Amygdala (tissue), 56 donors: ENCODE measurements around the gene PCDH9.
"Not testable (repeated sequence)": the region's sequence is repeated elsewhere in the genome, so short reads cannot be mapped to it uniquely, and the experiment has no call there.

Source experiments
- DNase-seq, 56 donors: peaks; one replicate each; lab custom pipeline; 2025; lab: John Stamatoyannopoulos, UW

Gene PCDH9

DNA sequence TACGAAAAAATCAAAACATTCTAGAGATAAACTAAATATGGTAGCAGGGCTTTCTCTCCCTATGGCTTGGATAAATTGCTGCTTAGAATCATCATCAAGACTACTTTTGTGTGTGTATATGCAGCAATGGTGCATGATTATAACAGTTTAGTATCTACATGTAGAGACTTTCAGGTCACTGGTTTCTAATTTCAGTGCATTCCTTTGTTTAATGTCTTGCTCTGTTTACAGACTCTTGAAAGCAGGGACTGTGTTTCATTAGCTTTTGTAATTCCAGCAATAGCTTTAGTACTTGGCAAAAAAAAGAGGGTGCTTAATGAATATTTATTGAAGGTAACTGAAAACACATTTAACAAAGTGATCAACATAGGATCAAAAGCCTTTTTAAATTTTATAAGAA, 420.7 kb downstream of the PCDH9 start:
- no peak for DNase-seq

DNA sequence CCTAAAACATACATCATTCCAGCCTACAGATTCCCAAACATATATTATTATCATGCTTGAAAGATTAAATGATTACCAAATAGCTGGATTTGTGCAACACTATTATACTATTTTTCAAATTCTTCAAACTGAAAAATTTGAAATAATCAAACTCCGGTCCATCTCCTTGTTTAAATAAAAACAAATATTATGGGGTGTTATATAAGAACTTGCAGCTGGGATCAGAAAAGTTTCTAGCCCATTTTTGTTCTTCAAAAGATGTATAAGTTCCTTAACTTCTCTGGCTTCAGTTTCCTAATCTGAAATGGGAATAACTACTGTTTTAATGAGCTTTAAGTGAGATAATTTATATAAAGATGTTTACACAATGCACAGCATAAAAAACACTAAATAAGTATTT, 422.9 kb downstream of the PCDH9 start:
- DNase-seq = no peak

DNA sequence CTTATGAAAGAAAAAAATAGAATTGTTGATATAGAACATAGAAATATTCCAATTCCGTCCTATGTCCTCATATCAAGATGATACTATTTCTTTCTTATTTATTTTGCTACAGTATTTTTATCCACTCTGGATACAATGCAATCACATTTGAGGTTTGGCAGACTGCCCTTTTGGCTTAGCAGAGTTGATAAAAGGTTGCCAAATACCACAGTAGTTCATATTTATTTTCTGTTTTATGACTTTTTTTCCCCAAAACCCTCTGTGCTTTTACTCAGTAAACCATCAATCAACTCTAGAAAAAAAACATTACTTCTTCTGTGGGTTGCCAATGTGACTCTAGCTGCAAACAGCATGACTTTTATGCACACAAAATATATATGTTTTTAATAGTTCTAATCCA, 424.5 kb downstream of the PCDH9 start:
- DNase-seq = peak in 1 of 56 donors; percentile 4

DNA sequence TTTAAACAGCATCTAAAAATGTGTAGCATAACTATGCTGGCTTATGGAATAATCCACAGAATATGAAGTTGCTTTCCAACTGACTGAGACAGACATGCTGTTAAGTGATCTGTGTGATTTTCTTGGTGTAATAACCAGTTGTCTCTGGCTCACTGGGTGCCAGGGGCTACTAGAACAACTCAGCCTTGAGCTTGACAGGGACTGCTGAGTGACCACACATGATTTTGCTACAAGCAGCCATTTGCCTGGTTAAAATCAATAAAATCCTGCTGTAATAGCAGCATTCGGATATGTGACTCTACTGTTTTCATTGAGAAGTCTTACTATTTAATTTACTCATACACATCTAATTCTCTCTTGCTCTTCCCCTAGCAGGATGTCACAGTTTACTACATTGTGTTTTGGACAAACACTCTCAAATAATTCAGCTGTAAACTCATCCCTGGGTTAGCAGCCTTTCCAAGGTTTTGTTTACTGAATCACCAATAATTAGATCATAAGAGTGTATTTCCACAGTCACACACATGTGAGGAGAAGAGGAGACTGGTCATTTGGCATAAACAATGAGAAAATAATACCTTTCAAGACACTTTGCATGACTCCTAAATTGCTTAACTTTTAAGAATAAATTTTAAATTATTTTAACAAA, 426.2 kb downstream of the PCDH9 start:
- DNase-seq = peak in 2 of 56 donors; percentile 1 to 8

DNA sequence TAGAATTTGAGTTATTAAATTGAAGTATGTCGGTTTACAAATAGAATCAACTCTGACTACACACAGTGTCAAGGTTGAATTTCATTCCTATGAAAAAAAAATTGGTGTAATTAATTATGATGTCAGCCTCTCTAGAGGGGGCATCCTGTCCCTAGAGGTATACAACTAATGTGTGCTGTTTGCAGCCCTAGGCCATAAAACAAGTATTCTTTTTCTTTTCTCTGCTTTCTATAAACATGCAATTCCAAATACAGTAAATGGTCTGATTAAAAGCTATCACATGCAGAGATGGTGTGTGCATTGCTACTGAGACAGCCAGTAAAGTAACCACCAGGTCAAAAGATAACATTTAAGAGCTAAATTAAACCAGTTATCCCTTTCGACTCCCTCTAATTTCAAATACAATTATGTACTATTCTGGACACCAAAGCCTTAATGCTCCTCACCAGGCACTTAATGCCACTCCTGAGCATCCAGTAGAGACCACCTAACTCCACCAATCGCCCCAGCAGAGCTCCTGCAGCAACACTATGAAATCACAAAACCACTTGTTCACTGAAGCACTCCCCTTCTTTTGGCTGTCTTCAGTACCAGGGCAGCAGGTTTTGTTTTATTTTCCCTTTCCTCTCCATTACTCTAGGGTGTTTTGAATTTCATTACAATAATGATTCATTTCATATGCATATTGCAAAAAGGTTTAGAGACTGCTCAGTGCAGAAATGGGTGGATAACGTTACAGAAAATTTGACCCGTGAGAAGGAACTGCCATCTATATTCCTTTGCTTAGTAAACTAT, 426.9 kb downstream of the PCDH9 start:
- no peak for DNase-seq

DNA sequence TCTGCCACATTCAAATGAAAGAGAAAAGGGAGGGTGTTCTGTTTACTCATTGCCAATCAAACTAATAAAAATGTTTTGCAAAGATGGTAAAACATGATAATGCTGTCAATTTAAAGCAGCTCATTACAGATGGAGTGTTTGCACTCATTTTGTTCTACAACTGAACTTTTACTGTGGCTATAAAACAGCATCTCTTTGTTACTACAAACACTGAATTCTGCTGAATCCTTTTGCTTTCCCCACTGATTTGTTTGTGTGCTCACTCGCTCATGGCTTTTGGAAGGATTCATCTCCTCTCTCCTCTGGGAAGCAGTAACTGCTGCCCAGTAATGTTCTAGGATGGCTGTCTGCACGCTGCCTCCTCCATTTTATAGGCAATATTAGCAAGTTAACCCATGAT, 434.5 kb downstream of the PCDH9 start:
- DNase-seq = peak in 10 of 56 donors; percentile 2 to 59 (median 30)

DNA sequence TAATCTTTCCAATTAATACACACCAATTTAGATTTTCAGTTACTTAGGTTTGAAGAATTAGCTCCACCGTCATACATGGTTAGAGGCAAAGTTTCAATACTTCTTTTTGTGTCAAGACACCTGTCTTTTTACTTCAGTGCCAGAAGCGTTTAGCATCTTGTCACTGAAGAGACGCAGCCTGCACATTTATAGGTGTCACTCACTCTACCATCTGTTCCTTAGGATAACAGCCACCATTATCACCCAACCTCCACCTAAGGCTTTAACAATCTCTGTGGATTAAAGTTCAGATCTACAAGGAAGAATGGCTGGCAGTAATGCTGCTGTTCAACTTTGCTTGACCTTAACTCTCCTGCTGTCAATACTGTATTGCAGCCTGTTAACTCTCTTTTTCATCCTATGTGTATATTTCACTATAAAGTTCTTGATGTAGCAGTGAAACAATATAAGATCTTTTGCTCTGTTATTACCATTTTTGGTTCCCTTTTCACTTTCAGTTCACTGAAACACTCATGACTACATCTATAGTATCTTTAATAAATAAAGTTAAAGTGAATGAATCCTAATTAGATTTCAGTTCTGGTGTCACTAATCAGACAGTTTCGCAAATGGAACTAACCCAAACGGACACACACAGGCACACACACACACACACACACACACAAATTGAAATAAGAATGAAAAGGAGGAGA, 435.6 kb downstream of the PCDH9 start:
- DNase-seq = no peak

DNA sequence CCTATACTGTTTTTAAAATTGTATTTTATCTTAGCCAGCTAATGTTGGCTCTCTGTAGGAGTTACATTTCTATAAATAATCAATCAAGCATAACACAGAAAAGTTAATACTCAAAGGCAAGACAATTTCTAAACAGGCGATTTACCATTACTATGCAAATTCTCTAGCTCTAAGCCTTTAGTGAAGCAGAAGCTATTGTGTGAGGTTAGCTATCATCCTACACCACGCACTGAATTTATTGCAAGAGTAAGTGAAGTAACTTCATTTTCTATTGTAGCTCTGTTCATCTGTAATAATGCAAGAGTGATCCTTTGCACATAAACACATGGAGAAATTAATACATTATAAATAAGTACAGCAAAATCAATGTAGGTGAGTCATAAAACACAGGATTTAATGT, 439.3 kb downstream of the PCDH9 start:
- DNase-seq = no peak

DNA sequence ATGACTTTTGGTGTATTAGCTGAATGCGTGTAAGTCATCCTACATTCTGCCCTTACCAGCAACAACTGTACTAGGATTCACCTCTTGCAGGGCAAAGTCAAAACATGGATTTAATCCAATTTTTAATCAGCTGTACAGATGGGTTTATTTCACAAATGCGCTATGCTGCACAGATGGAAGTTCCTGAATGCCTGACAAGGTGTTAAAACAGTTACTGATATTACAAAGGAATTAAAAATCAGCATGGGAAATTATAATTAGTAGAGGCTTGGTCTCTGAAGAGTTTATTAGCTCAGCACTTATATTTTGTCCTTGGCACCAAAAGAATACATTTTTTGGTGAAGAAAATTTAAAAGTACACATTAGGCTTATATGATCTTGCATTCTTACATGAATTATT, 448.9 kb downstream of the PCDH9 start:
- no peak for DNase-seq

DNA sequence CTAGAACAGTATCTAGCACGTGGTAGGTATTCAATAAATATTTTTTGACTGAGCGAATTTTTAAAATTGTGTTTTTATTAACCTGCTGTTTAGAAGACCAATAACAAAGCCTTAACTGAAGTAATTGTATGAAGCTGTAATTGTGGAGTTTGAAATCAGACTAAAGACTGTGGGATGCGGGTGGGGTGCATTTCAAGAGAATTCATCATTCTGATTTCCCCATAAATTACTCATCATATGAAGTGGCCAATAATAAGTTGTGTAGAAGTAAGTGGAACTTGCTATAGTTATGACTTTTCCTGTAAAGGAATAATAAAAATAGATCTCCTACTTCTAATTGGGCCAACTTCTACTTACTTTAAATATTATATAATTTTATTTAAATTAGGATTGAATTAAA, 449.3 kb downstream of the PCDH9 start:
- no peak for DNase-seq

DNA sequence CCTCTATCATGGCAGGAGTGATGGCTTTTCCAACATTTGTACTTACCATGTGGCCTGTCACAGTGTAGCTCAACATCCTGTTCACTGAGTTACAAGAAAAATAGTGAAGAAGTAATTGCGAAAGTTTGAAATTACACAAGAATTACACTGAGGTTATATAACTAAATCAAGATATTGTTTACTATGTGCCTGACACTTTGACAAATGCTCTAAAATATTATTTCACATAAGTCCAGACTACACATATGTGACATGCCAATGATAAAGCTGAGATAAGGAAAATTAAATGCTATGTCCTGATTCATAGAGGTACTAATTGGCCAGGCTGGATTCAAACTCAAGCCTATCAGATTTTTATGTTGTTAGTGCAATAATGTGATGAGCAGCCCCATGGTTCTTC, 451.7 kb downstream of the PCDH9 start:
- no peak for DNase-seq

DNA sequence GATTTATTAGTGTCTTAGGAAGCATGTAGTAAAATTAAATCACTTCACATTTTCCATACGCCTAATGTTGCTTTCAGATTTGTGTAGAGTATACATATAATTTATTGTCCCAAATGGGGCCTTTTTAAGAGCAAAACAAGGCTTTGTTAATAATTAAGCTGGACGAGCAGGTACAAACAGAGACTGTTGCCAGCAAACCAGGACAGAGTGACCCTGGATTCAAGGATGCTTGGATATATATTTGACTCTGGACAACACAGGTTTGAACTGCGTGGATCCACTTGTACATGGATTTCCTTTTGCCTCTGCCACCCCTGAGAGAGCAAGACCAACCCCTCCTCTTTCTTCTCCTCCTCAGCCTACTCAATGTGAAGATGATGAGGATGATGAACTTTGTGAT, 454.9 kb downstream of the PCDH9 start:
- no peak for DNase-seq

DNA sequence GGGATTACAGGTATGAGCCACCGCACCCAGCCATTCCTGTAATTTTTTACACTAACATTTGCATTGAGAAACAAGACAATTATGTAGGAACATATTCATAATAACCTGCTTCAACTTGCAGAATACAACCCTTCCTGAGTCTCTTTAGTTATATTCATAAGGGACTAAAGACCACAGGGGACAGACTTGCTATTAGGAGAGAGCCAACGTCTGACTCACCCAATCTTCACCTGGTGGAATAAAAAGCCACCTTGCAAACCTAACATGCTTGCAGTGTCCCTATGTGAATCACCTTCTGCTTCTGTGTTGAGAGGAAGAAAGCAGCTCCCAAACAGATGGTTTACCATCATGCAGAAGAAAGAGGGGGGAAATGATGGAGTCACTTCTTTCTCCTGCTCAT, 456.1 kb downstream of the PCDH9 start:
- DNase-seq = no peak

DNA sequence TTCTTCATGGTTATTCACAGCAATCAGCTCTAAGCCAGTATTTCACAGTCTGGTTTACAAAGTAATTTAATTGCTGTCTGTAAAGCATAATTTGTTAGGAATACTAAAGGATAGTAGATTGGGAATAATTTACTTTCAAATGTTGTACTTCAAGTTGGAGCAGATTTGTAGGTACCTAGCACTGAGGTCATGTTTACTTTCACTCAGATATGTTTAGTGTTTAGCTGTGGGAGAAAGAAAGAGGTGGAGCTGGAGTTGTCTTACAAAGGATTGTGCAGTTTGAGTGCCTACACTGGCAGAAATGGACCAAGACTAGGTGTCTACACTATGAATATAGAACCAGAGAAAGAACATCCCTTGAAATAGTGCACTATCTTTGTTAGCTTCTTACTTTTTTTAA, 464.6 kb downstream of the PCDH9 start:
- DNase-seq = no peak

DNA sequence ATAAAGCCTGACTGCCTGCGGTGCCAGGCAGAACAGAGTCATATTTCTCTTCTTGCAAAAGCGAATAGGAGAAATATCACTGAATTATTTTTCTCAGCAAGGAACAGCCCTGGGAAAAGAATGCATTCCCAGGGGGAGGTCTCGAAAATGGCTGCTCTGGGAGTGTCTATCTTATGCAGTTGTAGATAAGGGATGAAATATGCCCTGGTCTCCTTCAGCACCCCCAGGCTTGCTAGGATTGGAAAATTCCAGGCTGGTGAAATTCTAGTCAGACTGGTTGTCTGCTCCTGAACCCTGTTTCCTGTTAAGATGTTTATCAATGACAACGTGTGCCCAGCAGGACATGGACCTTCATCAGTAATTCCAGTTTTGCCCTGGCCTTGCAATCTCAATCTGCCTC, 469.5 kb downstream of the PCDH9 start:
- DNase-seq = not testable (repeated sequence)

DNA sequence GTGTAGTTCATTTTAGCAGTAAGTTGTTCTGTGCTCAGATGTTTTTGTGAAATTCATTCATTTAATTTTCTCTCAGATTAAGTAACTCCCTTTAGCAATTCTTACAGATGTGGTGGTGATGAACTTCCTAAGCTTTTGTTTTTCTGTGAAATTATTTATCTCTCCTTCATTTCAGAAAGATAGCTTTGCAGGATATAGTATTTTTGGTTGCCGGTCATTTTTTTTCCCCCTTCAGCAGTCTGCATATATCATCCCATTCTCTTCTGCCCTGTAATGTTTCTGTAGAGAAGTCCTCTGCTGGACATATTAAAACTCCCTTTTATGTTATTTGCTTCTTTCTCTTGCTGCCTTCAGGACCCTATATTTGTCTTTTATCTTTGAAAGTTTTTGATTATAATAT, 470.2 kb downstream of the PCDH9 start:
- DNase-seq = no peak

DNA sequence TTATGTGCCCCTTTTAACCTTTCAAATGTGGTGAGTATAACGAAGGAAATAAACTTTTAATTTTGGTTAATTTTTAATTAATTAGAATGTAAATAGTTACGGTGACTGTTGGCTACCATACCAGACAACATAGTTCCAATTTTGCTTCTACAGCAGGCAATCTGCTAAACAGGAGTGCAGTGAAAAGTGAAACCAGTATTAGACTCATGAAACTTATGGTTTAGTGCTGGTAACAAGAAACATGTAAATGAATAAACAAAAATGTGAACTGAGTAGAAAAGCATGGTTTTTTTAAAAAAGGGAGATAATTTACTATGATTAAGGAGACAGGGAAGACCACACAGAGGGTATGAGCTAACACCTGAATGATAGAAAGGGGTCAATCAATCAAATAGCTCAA, 478.4 kb downstream of the PCDH9 start:
- no peak for DNase-seq

DNA sequence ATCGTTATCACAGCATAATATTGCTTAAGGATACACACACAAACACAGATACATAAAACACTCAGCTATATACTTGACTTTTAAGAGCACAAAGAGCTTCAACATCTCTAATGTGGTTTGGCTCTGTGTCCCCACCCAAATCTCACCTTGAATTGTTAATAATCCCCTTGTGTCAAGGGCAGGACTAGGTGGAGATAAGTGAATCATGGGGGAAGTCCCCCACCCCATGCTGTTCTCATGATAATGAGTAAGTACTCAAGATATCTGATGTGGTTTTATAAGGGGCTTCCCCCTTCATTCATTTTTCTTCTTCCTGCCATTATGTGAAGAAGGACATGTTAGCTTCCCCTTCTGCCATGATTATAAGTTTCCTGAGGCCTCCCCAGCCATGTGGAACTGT, 481.4 kb downstream of the PCDH9 start:
- DNase-seq = no peak

DNA sequence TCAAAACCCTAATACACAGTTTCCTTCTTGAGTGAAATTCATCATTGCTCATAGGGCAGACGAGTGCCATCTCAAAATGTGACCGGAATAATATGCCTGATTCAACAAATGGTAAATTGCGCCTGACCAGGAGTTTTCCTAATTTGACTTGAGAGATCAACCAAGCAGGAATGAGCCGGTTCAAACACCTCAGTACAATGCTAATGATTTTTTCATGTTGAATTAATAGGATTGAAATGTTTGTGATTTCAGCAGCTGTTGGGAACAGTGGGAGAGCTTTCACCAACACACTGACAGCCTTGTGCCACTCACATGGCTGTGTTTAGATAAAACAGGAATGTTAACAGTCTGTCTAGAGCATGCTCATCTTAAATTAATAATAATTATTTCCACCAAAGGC, 484.8 kb downstream of the PCDH9 start:
- no peak for DNase-seq

DNA sequence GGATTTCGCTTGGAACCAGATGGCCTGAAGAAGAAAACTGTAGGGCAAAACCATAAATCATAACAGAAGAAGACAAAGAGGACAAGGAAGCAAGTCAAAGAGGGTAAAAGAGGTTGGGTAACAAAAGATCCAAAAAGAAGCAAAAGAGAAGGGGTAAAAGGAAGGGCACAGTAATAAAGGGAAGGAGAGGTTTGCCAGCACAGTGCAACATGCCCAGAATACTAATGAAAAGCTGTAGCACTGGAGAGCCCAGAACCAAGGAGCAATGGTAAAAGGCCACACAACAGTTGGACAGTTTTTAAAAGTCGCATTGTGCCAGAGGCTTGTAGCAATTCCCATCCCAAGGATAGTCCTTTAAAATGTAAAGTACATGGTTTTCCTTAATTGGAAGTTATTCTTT, 506.6 kb downstream of the PCDH9 start:
- peak in 22 of 56 donors; percentile 1 to 60 (median 24) for DNase-seq

DNA sequence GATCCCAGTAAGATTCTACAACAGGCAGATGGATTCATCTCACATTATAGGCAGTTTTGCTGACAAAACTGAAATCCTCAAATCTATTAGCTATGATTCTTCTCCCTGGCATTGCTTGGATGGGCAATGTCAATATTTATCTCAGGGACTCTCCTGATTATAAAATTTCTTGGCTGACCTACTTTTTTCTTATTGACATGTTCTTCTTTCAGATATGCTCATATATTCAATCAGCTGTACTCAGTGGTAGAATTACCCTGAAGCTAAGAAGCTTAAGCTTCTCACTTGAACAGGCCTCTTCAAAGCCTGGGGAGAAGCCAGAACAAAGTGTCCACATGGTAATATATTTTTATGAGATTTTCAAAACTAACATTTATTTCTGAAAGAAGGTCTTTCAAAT, 513.6 kb downstream of the PCDH9 start:
- DNase-seq = no peak

DNA sequence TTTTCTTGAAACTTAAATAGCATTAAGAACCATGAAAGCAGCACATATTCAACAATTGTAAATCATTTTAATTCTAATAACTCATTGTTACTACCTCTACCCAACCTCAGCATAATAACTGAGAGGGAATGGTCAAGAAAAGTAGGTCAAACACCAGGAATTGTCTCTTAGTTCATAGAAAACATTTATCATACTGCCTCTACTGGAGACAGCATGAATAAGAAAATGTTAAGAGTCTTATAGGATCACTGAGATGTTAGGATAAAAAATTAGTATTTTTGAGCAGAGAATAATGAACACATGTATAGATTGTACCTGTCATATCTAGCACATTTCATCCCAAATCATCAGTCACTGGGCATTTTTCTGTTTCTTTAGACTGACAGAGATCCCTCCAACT, 515.3 kb downstream of the PCDH9 start:
- DNase-seq = no peak
